ENCODE results near the gene ALOX12B. TPM values are rescaled to one million over a fixed set of nuclear protein-coding genes. Genes with fewer than 3 reads are reported as not detected.

The ALOX12B gene
- polyA plus RNA-seq, 1 of the 3 experiments (the other 2 are of a cell fraction) = 0.20 TPM

- peaks cover 43% of the 10 kb centered on the region for H3F3A ChIP-seq (replicated peaks; ENCODE audit: insufficient read depth)
- H3K9me2 ChIP-seq = no peaks in the 10 kb centered on the region
- peak; percentile 15; the same call in 1 of the 2 replicates for TF ChIP-seq TAF1 (IDR thresholded peaks at IDR 0.05; ENCODE audit: borderline replicate concordance, low read depth, low read length)
- TF ChIP-seq NFIC (IDR thresholded peaks at IDR 0.05; ENCODE audit: borderline replicate concordance) = no peak
- H3K4me3 ChIP-seq (ENCODE audit: low read depth in 2 of 2, low read length in 1 of 2) = peak within 1 kb of the TSS; percentile 53 to 81
- no peaks in the 10 kb centered on the region for H3K79me2 ChIP-seq (ENCODE audit: insufficient read depth)
- H2AFZ ChIP-seq (ENCODE audit: low read depth) = peak within 1 kb of the TSS; percentile 78
- peak; percentile 53 for DNase-seq
- H4K20me1 ChIP-seq (ENCODE audit: insufficient read depth) = peaks cover 15% of the 10 kb centered on the region
- no peak within 1 kb of the TSS; a peak in 1 of 4 replicates for H3K27ac ChIP-seq (ENCODE audit: low read depth in 2 of 2, low read length in 1 of 2)
- 2% methylated on average over 29 of the region's 29 CpGs for WGBS (ENCODE audit: low lambda C conversion rate)
- POLR2A ChIA-PET = interaction anchor here (1.4 to 1.5 kb wide), 2 partner anchors 49 to 68 kb away, joined by 3 to 9 read pairs (median 7); no protein-coding TSS in a partner anchor
- H3K4me1 ChIP-seq (ENCODE audit: control insufficient read depth in 1 of 2, insufficient read depth in 2 of 2, low read depth in 1 of 2, low read length in 1 of 2) = peaks cover 0 to 32% of the 10 kb centered on the region in 2 experiments; a peak in 2 of 4 replicates
- no peaks in the 10 kb centered on the region for H3K9me3 ChIP-seq
- peak within 1 kb of the TSS; percentile 53; the same call in 1 of the 2 replicates for H3K9ac ChIP-seq
- H3K36me3 ChIP-seq (replicated peaks in 1 of 2; ENCODE audit: control insufficient read depth in 1 of 2, insufficient read depth in 2 of 2, low read length in 1 of 2) = no peaks in the 10 kb centered on the region
- CTCF ChIA-PET = interaction anchor here (0.6 to 3.8 kb wide), 15 partner anchors 14 to 99 kb away, joined by 3 to 41 read pairs (median 5); partner anchors contain the start of gene PER1
- peak within 1 kb of the TSS; percentile 97 for H3K4me2 ChIP-seq
- no peaks in the 10 kb centered on the region for H3K27me3 ChIP-seq (ENCODE audit: insufficient read depth)
Observed at GRCh38 chr17:8123695-8124349, 36.3 kb upstream of the ALOX12B start, which contains the start of gene HES7. Gene HES7 (minus strand): TSS chr17:8124106. CDS start chr17:8124084, 22 bp downstream.

GRCh38 chr17:8122924-8123694, 35.6 kb upstream of the ALOX12B start:
- ChIA-PET POLR2A (interaction anchor here (1.4 to 1.6 kb wide), 3 partner anchors 40 to 69 kb away, joined by 3 to 7 read pairs (median 5); partner anchors contain the start of gene VAMP2), CTCF (interaction anchor here (0.8 to 3.8 kb wide), 16 partner anchors 15 to 100 kb away, joined by 3 to 41 read pairs (median 6); partner anchors contain the start of gene PER1)
- under 1% methylated on average over 38 of the region's 55 CpGs for WGBS (ENCODE audit: low lambda C conversion rate)
- H3K9ac ChIP-seq = peak overlapping the region; percentile 53; the same call in 1 of the 2 replicates
- peaks cover 42% of the 10 kb centered on the region for H3F3A ChIP-seq (replicated peaks; ENCODE audit: insufficient read depth)
- peak overlapping the region; percentile 53 to 81 for H3K4me3 ChIP-seq (ENCODE audit: low read depth in 2 of 2, low read length in 1 of 2)
- H3K27ac ChIP-seq (ENCODE audit: low read depth in 2 of 2, low read length in 1 of 2) = peak overlapping the region in 1 of 2 experiments; percentile 2; a peak in 2 of 4 replicates
- no peaks in the 10 kb centered on the region for H3K9me2 ChIP-seq
- H3K36me3 ChIP-seq (replicated peaks in 1 of 2; ENCODE audit: control insufficient read depth in 1 of 2, insufficient read depth in 2 of 2, low read length in 1 of 2) = no peaks in the 10 kb centered on the region
- peaks cover 0 to 36% of the 10 kb centered on the region in 2 experiments; a peak in 2 of 4 replicates for H3K4me1 ChIP-seq (ENCODE audit: control insufficient read depth in 1 of 2, insufficient read depth in 2 of 2, low read depth in 1 of 2, low read length in 1 of 2)
- peaks cover 15% of the 10 kb centered on the region for H4K20me1 ChIP-seq (ENCODE audit: insufficient read depth)
- peak overlapping the region; percentile 78 for H2AFZ ChIP-seq (ENCODE audit: low read depth)
- peak overlapping the region; percentile 97 for H3K4me2 ChIP-seq
- TF ChIP-seq MAX (IDR thresholded peaks at IDR 0.05; ENCODE audit: low read depth) = peak; percentile 86
- TF ChIP-seq POLR2AphosphoS5 (IDR thresholded peaks at IDR 0.05; ENCODE audit: low read depth, low read length) = no peak
- TF ChIP-seq RCOR1 (IDR thresholded peaks at IDR 0.05; ENCODE audit: low read length) = no peak
- peak; percentile 48; the same call in 1 of the 2 replicates for TF ChIP-seq MXI1 (IDR thresholded peaks at IDR 0.05; ENCODE audit: low read depth, low read length)
- no peak for TF ChIP-seq TCF12 (IDR thresholded peaks at IDR 0.05)
- no peaks in the 10 kb centered on the region for H3K9me3 ChIP-seq
- DNase-seq = peak; percentile 48
- no peaks in the 10 kb centered on the region for H3K27me3 ChIP-seq (ENCODE audit: insufficient read depth)
- no peaks in the 10 kb centered on the region for H3K79me2 ChIP-seq (ENCODE audit: insufficient read depth)
